HEK293 (cell line): ENCODE results near the gene SYTL5.

Experiments used
- CTCF ChIA-PET: fragments of 350-600 bp; formaldehyde crosslinking; extraction: SDS; loops from one replicate; lab custom pipeline; 2021; ENCODE audit warnings: antibody characterized with exemption; lab: Yijun Ruan, JAX
- POLR2A ChIA-PET: fragments of 300-600 bp; formaldehyde crosslinking; extraction: SDS; loops from one replicate; lab custom pipeline; 2020; ENCODE audit warnings: antibody characterized with exemption, inconsistent platforms; lab: Yijun Ruan, JAX
- H3K27ac ChIP-seq: fragments of 200-500 bp; sonication (Bioruptor generic); 2 replicates; pipeline ENCODE4 v1.5.1; 2014; ENCODE audit warnings: low read depth, low read length, control low read depth, inconsistent platforms; ENCODE audit errors: extremely low read depth
- H3K36me3 ChIP-seq, 2 experiments: fragments of 200-500 bp in 1 of 2; sonication (Bioruptor generic) in 1 of 2; 1 replicate in 1 of 2; 2 replicates in 1 of 2; pipeline ENCODE4 v1.5.1; 2014 to 2017; ENCODE audit warnings: inconsistent platforms in 2 of 2, low read length in 2 of 2; ENCODE audit not compliant: control insufficient read depth in 2 of 2, insufficient read depth in 1 of 2
- H3K4me1 ChIP-seq: fragments of 200-500 bp; sonication (Bioruptor generic); 2 replicates; pipeline ENCODE4 v1.5.1; 2014; ENCODE audit warnings: mild to moderate bottlenecking, low read length, inconsistent platforms; ENCODE audit not compliant: control insufficient read depth, insufficient read depth
- H3K4me3 ChIP-seq: 2 replicates; pipeline ENCODE4 v1.5.1; 2011; ENCODE audit warnings: low read depth, mild to moderate bottlenecking, control low read depth, low read length, moderate library complexity
- H3K9me3 ChIP-seq: fragments of 200-500 bp; sonication (Bioruptor generic); 2 replicates; pipeline ENCODE4 v1.5.1; 2014; ENCODE audit warnings: low read depth, low read length, inconsistent platforms; ENCODE audit not compliant: control insufficient read depth, insufficient read depth
- AEBP2 ChIP-seq: fragments of 450-650 bp; formaldehyde crosslinking; IDR thresholded peaks from 2 replicates; pipeline ENCODE4 v1.5.1; 2016; ENCODE audit warnings: missing biosample characterization, missing genetic modification characterization, borderline replicate concordance
- KLF16 ChIP-seq: fragments of 450-650 bp; formaldehyde crosslinking; IDR thresholded peaks from 2 replicates; pipeline ENCODE4 v1.5.1; 2017; ENCODE audit warnings: missing biosample characterization, missing genetic modification characterization
- YY1 ChIP-seq: fragments of 450-650 bp; formaldehyde crosslinking; IDR thresholded peaks from 2 replicates; pipeline ENCODE4 v1.5.1; 2018; ENCODE audit warnings: missing biosample characterization, missing genetic modification characterization
- ZBTB1 ChIP-seq: fragments of 450-650 bp; formaldehyde crosslinking; IDR thresholded peaks from 2 replicates; pipeline ENCODE4 v1.5.1; 2016; ENCODE audit warnings: missing biosample characterization, missing genetic modification characterization
- ZBTB6 ChIP-seq: fragments of 450-650 bp; formaldehyde crosslinking; IDR thresholded peaks from 2 replicates; pipeline ENCODE4 v1.5.1; 2017; ENCODE audit warnings: missing biosample characterization, missing genetic modification characterization
- ZFP3 ChIP-seq: fragments of 450-650 bp; formaldehyde crosslinking; IDR thresholded peaks from 2 replicates; pipeline ENCODE4 v1.5.1; 2016; ENCODE audit warnings: low read depth, missing biosample characterization, missing genetic modification characterization
- ZFP37 ChIP-seq: fragments of 450-650 bp; formaldehyde crosslinking; IDR thresholded peaks from 2 replicates; pipeline ENCODE4 v1.5.1; 2016; ENCODE audit warnings: missing biosample characterization, missing genetic modification characterization
- ZNF112 ChIP-seq: fragments of 450-650 bp; formaldehyde crosslinking; IDR thresholded peaks from 2 replicates; pipeline ENCODE4 v1.5.0; 2017; ENCODE audit warnings: missing biosample characterization, missing genetic modification characterization
- ZNF114 ChIP-seq: fragments of 450-650 bp; formaldehyde crosslinking; IDR thresholded peaks from 2 replicates; pipeline ENCODE4 v1.5.0; 2017; ENCODE audit warnings: missing biosample characterization, missing genetic modification characterization
- ZNF140 ChIP-seq: fragments of 450-650 bp; formaldehyde crosslinking; IDR thresholded peaks from 2 replicates; pipeline ENCODE4 v1.5.1; 2016; ENCODE audit warnings: missing biosample characterization, missing genetic modification characterization
- ZNF175 ChIP-seq: fragments of 450-650 bp; formaldehyde crosslinking; IDR thresholded peaks from 2 replicates; pipeline ENCODE4 v1.5.1; 2016; ENCODE audit warnings: missing biosample characterization, missing genetic modification characterization
- ZNF214 ChIP-seq: fragments of 450-650 bp; formaldehyde crosslinking; IDR thresholded peaks from 2 replicates; pipeline ENCODE4 v1.5.1; 2017; ENCODE audit warnings: missing biosample characterization, mild to moderate bottlenecking, missing genetic modification characterization, borderline replicate concordance
- ZNF362 ChIP-seq: fragments of 450-650 bp; formaldehyde crosslinking; IDR thresholded peaks from 2 replicates; pipeline ENCODE4 v1.5.1; 2016; ENCODE audit warnings: missing biosample characterization, missing genetic modification characterization
- ZNF423 ChIP-seq: fragments of 450-650 bp; formaldehyde crosslinking; IDR thresholded peaks from 2 replicates; pipeline ENCODE4 v1.5.1; 2016; ENCODE audit warnings: missing biosample characterization, missing genetic modification characterization
- ZNF501 ChIP-seq: fragments of 450-650 bp; formaldehyde crosslinking; IDR thresholded peaks from 2 replicates; pipeline ENCODE4 v1.5.1; 2016; ENCODE audit warnings: missing biosample characterization, missing genetic modification characterization
- ZNF521 ChIP-seq: fragments of 450-650 bp; formaldehyde crosslinking; IDR thresholded peaks from 2 replicates; pipeline ENCODE4 v1.5.1; 2017; ENCODE audit warnings: missing biosample characterization, mild to moderate bottlenecking, missing genetic modification characterization
- ZNF560 ChIP-seq: fragments of 450-650 bp; formaldehyde crosslinking; IDR thresholded peaks from 2 replicates; pipeline ENCODE4 v1.5.1; 2017; ENCODE audit warnings: missing biosample characterization, missing genetic modification characterization, borderline replicate concordance
- ZNF585B ChIP-seq: fragments of 450-650 bp; formaldehyde crosslinking; IDR thresholded peaks from 2 replicates; pipeline ENCODE4 v1.5.1; 2016; ENCODE audit warnings: missing biosample characterization, missing genetic modification characterization
- ZNF768 ChIP-seq: fragments of 450-650 bp; formaldehyde crosslinking; IDR thresholded peaks from 2 replicates; pipeline ENCODE4 v1.5.1; 2018; ENCODE audit warnings: missing biosample characterization, mild to moderate bottlenecking, missing genetic modification characterization
- ZNF843 ChIP-seq: fragments of 450-650 bp; formaldehyde crosslinking; IDR thresholded peaks from 2 replicates; pipeline ENCODE4 v1.5.1; 2016; ENCODE audit warnings: missing biosample characterization, missing genetic modification characterization
- ZSCAN4 ChIP-seq: fragments of 450-650 bp; formaldehyde crosslinking; IDR thresholded peaks from 2 replicates; pipeline ENCODE4 v1.5.1; 2017; ENCODE audit warnings: missing biosample characterization, missing genetic modification characterization

The SYTL5 gene

GRCh38 chrX:38009641-38010040 lies 3.3 kb downstream of the SYTL5 start:
- Histone ChIP-seq H3K4me1 (no peaks in the 10 kb centered on the region), H3K36me3 (no peaks in the 10 kb centered on the region), H3K27ac (no peak overlapping the region), H3K4me3 (no peak overlapping the region), H3K9me3 (no peaks in the 10 kb centered on the region)
- TF ChIP-seq ZNF843 (tag by site-specific recombination) (no peak), ZNF501 (tag by site-specific recombination) (no peak), ZNF140 (tag by site-specific recombination) (no peak), ZNF585B (no peak), ZBTB1 (tag by site-specific recombination) (no peak), ZBTB6 (tag by site-specific recombination) (no peak), ZNF768 (tag by site-specific recombination) (no peak), ZNF175 (no peak), ZNF362 (tag by site-specific recombination) (no peak), ZSCAN4 (tag by site-specific recombination) (no peak), ZNF560 (tag by site-specific recombination) (no peak), ZNF112 (tag by site-specific recombination) (no peak)
- ChIA-PET POLR2A (no interaction called here), CTCF (interaction anchor here (0.8 kb wide), 3 partner anchors 11 to 22 kb away, joined by 3 read pairs; no protein-coding TSS in a partner anchor)

- H3K36me3 ChIP-seq, result no peaks in the 10 kb centered on the region
- TF ChIP-seq KLF16 (tag by site-specific recombination) (no peak), YY1 (tag by site-specific recombination) (no peak), AEBP2 (tag by site-specific recombination) (no peak), ZNF521 (tag by site-specific recombination) (no peak), ZNF214 (tag by site-specific recombination) (no peak), ZFP3 (no peak), ZNF423 (no peak), ZNF114 (tag by site-specific recombination) (no peak), ZBTB6 (tag by site-specific recombination) (no peak), ZFP37 (no peak)
- ChIA-PET POLR2A (no interaction called here), CTCF (no interaction called here)
- H3K4me1 ChIP-seq, result no peaks in the 10 kb centered on the region
- no peak overlapping the region for H3K27ac ChIP-seq
- no peak overlapping the region for H3K4me3 ChIP-seq
- H3K9me3 ChIP-seq, result no peaks in the 10 kb centered on the region
These were observed 12.5 kb downstream of the SYTL5 start for GRCh38 chrX:38018766-38019425.
